HCEC 1CT (cell line): Measurements from ENCODE around the gene GDF7.
"Not testable (repeated sequence)": the region's sequence is repeated elsewhere in the genome, so short reads cannot be mapped to it uniquely, and the experiment has no call there.

Experiments
- DNase-seq: peaks from one replicate; pipeline ENCODE4 v3.0.0-alpha.2; 2017

The GDF7 gene

DNA sequence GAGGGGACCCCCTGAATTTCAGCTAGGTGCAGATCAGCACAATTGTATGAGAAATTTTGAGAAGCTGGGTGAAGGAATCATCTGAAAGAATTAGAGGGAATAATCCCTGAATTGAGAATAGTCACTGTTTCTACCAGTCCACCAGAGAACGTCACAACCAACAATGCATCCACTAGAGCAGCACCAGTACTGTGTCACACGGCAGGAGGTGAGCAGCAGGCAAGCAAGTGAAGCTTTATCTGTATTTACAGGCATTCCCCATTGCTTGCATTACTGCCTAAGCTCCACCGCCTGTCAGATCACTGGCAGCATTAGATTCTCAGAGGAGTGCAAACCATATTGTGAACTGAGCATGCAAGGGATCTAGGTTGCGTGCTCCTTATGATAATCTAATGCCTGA, 40.7 kb downstream of the GDF7 start:
- DNase-seq: no peak

DNA sequence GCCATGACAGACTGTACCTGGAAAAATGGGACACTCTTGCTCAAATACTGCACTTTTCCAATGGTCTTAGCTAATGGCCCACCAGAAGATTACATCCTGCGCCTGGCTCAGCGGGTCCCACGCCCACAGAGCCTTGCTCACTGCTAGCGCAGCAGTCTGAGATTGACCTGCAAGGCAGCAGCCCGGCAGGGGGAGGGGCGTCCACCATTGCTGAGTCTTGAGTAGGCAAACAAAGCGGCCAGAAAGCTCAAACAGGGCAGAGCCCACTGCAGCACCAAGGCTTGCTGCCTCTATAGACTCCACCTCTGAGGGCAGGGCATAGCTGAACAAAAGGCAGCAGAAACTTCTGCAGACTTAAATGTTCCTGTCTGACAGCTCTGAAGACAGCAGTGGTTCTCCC, 44.7 kb downstream of the GDF7 start:
- not testable (repeated sequence) for DNase-seq

DNA sequence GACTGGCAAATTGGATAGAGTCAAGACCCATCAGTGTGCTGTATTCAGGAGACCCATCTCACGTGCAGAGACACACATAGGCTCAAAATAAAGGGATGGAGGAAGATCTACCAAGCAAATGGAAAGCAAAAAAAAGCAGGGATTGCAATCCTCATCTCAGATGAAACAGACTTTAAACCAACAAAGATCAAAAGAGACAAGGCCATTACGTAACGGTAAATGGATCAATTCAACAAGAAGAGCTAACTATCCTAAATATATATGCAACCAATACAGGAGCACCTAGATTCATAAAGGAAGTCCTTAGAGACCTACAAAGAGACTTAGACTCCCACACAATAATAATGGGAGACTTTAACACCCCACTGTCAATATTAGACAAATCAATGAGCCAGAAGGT, 46.6 kb downstream of the GDF7 start:
- not testable (repeated sequence) for DNase-seq

DNA sequence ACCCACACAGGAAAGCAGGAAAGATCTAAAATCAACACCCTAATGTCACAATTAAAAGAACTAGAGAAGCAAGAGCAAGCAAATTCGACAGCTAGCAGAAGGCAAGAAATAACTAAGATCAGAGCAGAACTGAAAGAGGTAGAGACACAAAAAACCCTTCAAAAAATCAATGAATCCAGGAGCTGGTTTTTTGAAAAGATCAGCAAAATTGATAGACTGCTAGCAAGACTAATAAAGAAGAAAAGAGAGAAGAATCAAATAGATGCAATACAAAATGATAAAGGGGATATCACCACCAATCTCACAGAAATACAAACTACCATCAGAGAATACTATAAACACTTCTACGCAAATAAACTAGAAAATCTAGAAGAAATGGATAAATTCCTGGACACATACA, 47.5 kb downstream of the GDF7 start:
- DNase-seq: not testable (repeated sequence)

- not testable (repeated sequence) for DNase-seq
Measured at GRCh38 chr2:20716164-20716563, 49.2 kb downstream of the GDF7 start.

DNA sequence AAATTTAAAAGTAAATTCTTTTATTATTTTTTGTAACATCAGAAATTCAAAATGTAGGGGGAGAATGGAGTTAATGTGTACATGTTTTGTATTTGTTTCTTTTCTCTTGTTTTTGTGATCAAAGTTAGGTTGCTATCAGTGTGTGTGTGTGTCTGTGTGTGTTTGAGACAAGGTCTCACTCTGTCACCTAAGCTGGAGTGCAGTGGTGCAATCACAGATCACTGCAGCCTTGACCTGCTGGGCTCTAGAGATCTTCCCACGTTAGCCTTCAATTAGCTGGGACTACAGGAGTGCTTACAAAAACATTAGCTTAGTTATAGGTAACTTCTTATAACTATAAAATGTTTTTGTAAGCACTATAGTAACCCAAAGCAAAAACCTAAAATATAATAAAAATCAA, 50.7 kb downstream of the GDF7 start:
- DNase-seq: no peak

DNA sequence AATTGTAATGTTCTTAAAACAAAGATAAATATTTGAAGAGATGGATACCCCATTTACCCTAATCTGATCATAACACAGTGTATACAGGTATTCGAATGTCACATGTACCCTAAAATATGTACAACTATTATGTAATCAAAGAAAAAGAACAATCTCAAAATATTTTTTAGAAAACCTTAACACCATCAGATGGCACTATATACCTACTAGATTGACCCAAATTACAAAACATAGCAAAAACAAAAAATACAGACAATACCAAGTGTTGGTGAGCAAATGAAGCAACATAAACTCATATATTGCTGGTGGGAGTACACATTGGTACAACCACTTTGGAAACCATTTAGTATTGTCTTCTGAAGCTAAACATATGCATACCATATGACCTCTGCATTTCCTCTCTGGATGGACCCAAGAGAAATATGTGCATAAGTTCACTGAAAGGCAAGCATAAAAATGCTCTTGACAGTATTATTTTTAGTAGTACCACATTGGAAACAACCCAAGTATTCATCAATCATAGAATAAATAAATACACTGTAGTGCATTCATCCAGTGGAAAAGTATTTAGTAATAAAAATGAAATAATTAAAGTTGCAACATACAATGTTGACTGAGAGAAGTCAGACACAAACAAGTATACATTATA, 55.8 kb downstream of the GDF7 start:
- peak; percentile 4 for DNase-seq

DNA sequence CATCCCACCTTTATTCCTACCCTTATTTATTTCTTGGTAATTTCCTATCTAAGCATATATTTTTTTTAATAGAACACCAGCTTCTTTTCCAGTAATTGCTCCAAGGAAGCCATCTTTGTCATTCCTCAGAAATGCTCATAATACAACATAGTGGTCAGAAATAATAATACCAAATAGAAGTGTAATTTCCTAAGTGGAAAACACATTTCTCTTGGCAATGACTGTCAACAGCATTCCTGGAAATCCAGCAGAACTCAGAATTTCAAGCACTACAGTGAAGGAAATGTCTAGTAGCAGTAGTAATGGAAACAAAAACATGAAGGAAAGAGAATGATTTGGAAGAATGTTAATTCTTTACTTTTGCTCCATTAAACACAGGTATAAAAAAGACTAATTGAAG, 56.6 kb downstream of the GDF7 start:
- no peak for DNase-seq

DNA sequence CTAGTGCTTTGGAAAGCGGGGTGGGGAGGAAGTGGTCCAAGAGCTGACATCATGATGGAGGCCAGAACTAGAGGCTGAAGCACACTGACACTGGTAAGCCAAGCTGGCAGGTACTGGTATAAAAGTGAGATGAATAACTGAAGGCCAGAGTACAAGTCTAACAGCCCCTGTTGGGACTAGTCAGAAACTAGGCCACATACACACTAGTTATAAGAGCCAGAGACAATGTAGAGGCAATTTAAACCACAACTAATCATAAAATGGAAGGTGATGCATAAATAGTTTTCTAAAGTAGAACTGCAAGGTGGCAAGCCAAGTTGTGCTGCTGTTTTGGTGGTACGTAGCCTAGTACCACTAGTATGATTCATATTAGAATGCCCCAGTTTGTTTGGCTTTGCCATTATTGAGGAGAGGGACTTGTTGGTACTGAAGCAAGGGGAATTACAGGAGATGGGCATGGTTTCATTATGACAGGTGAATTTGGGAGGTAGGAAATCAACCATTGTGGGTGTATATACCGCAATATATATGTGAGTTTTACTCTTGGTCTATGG, 57.6 kb downstream of the GDF7 start:
- no peak for DNase-seq

- DNase-seq: no peak
Measured at GRCh38 chr2:20725782-20726181, 58.8 kb downstream of the GDF7 start.

- no peak for DNase-seq
Measured at GRCh38 chr2:20726913-20727312, 60.0 kb downstream of the GDF7 start.

DNA sequence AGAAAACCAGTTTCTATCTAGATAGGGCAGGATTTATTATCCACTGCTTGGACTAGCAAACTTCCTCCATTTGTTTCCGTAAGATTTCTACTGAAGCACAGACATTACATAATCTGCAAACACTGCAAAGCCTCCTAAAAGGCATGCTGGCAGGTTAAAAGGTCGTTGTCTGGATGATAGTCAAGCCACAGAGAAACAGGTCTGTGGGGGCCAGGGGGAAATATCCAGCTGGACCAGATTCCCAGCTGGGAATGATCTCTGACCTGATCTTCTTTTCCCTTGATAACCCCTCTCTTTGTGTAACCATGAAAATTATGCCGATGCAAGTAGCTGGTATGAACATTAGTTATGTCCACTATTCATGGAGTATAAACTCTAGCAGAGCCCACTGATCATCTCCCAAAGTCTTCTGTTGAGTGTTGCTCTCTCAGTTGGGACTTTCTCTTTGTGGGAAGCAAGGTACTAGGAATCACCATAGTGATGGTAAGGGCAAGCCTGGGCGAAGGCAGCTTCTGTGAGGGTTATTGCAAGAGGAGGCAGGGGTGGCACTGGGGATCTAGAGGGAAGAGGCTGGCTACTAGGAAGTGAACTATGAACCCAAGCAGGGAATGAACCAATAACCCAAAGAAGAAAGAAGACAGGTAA, 61.3 kb downstream of the GDF7 start:
- no peak for DNase-seq
